Islet of Langerhans (tissue), 1 donor: ENCODE data around the gene WBP2.
"Not testable (repeated sequence)": the region's sequence is repeated elsewhere in the genome, so short reads cannot be mapped to it uniquely, and the experiment has no call there.

Experiments used
- FAIRE-seq: peaks from one replicate; lab custom pipeline; 2011; peaks lifted over from hg19 to GRCh38; lab: Jason Lieb, UNC

WBP2 gene

GRCh38 chr17:75813081-75814020 lies 41.8 kb downstream of the WBP2 start:
- FAIRE-seq, result no peak

DNA sequence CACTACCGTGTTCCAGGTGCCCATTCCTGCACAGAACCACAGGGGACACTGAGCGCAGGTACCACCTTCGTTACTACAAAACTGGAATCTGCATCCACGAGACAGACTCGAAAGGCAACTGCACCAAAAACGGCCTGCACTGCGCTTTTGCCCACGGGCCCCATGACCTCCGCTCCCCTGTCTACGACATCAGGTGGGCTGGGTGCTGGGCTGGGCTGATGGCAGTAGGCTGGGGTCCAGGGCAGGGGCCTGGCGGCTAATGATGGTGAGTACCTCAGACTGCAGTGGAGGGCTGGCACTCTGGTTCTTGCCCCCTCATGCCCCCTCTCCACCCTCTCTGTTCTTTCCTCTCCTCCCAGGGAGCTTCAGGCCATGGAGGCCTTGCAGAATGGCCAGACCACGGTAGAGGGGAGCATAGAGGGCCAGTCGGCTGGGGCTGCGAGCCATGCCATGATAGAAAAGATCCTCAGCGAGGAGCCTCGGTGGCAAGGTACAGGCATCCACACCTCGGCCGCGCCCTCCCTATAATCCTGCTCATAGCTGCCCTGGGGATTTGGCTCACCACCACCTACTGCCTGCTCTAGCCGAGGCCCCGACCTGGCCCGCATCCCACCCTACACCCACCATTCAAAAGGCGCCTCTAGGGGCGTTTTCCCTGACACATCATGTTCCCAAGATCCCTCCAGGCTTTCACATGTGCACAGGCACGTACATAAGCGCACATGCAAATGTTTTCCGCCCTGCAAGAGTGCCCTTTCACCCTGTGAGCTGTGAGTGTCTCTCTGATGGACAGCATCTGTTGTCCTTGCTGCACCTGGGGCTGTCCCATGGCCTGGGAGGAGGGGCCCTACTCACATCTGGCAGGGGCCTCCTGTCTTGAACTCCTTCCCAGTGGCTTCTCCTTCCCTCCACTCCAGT lies 42.8 kb downstream of the WBP2 start:
- FAIRE-seq, result no peak

GRCh38 chr17:75811174-75811573 lies 44.0 kb downstream of the WBP2 start:
- no peak for FAIRE-seq

- not testable (repeated sequence) for FAIRE-seq
Observed at GRCh38 chr17:75810756-75811155, 44.4 kb downstream of the WBP2 start.

GRCh38 chr17:75810216-75810615 lies 44.9 kb downstream of the WBP2 start:
- FAIRE-seq, result no peak

DNA sequence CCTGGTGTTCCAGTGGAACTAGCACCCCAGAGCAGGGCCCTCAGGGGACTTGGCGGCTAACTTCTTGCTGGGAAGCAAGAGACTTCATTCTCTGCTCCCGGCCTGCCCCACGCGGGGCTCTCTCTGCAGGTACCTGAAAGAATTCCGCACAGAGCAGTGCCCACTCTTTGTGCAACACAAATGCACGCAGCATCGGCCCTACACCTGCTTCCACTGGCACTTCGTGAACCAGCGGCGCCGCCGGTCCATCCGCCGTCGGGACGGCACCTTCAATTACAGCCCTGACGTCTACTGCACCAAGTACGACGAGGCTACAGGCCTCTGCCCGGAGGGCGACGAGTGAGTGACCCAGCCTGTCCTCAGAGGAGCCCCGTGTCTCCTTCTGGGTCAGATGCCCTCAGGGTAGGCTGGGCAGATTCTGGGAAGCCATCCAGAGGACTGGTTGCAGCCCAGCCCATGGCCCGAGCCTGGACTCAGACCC lies 45.5 kb downstream of the WBP2 start:
- FAIRE-seq, result no peak

DNA sequence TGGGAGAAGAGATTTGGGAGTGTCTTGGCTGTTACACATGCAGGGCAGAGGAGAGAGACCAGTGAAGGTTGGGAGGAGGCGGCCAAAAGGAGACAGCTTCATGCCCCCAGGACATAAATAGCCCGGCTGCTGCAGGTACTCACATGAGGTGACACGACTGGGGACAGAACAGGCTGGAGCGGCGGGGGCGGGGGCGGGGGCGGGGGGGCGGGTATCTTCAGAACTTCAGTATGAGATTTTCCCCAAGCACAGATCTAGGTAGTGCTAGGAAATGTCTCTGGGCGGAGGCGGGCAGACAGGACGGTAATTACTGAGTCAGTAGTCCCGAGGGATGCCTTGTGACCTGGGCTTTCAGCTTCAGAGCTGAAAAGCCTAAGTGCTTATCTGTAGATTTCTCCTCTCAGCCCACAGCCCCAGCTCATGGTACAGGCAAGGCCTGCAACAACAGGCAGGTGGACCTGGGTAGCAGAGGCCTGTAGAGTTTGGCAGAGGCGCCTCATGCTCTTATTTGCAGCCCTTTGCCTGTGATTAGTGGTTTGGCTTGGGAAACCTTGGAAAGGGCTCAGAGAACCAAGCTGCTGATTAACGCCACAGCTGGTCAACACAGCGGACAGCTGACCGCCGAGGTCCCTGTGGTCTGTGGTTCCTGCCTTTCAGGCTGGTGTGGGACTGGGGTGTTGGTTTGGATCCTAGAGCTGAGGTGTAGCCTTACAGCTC lies 46.1 kb downstream of the WBP2 start:
- no peak for FAIRE-seq

DNA sequence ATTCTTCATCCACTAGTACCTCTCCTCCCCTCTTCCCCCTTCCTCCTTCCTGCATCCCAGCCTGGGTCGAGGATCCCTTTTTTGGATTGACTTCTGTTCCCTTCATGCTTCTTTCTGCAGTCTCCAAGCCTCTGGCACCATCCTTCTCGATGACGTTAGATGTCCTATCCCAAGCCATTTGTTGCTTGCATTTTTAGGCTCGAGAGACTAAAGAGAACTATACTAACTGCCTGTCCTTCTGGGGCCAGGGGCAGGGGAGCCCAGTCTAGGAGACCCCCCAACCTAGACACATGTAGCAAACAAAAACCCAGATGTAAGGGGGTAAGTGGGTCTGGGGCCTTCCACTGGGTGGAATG lies 46.6 kb downstream of the WBP2 start:
- FAIRE-seq, result no peak

- no peak for FAIRE-seq
Observed at GRCh38 chr17:75807861-75808260, 47.3 kb downstream of the WBP2 start.

- no peak for FAIRE-seq
Observed at GRCh38 chr17:75806822-75807500, 48.2 kb downstream of the WBP2 start.

GRCh38 chr17:75803883-75804282 lies 51.3 kb downstream of the WBP2 start:
- FAIRE-seq, result no peak

DNA sequence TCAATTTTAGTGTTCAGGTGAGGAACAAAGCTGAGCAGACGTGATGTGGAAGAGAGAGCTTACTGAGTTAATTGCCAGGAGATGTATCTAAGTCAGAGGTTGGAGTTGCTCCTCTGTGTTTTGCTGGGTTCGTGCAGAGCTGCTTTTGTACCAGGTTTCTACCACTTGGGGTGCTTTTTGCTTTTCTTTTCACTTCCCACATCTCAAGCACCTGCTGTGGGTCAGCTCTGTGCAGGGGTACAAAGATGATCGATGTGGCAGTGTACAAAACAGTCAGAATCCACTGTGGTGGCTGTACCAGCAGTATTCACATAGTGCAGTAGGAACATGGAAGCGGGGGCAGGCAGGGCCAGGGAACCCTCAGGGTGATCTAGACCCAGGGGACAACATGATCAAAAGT lies 55.7 kb downstream of the WBP2 start:
- FAIRE-seq, result no peak

DNA sequence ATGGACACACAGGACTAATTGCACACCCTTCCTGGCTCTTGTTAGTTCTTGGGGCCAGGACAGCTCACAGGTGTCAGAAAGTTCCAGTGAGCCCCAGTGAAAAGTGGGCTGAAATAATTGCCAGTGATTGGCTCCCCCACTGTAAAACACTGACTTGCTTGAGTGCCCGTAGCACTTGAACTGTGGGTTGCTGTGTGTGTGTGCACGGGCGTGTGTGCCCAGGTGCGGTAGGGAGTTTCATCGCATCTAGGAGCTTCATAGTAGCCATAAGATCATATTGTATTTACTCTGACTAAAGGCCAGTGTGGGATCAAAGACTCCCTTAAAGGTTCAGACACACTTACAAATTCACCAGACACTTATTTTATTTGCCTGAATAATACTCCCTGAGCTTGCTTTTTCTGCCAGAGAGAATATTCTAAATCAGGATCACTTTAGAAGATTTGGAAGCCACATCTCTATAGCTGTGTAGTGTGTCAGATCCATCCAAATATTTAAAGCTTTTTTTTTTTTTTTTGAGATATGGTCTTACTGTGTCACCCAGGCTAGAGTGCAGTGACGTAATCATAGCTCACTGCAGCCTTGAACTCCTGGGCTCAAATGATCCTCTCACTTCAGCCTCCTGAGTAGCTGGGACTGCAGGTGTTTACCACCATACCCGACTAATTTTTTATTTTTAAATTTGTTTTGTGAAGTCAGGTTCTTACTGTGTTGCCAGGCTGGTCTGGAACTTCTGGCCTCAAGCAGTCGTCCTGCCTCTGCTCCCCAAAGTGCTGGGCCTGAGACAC lies 59.1 kb downstream of the WBP2 start:
- FAIRE-seq, result no peak
